Measurements from ENCODE around the gene SHD.

- TF ChIP-seq CTCF (conservative IDR thresholded peaks at IDR 0.05 in 1 of 2, IDR thresholded peaks at IDR 0.05 in 1 of 2; ENCODE audit: low read depth in 1 of 2, low read length in 2 of 2) (no peak), EZH2 (IDR thresholded peaks at IDR 0.05; ENCODE audit: low read length, missing control alignments) (no peak)
These were observed 21.5 kb downstream of the SHD start for GRCh38 chr19:4300589-4300988.

Measured in fibroblast of lung (primary cell).